Measurements from ENCODE around the gene LRRC1.
A peak's percentile ranks its signal among the peaks of the same experiment; 100 is the strongest.

LRRC1 gene

GRCh38 chr6:53858913-53859312 is 64.1 kb downstream of the LRRC1 start:
- Mint-ChIP-seq H3K27ac (no peak overlapping the region), H3K4me1 (peaks cover 52% of the 10 kb centered on the region), H3K36me3 (ENCODE audit: low read depth) (no peaks in the 10 kb centered on the region), H3K4me3 (no peak overlapping the region), H3K27me3 (ENCODE audit: low read depth) (no peaks in the 10 kb centered on the region), H3K9me3 (no peaks in the 10 kb centered on the region)
- TF ChIP-seq, protein P1, sequence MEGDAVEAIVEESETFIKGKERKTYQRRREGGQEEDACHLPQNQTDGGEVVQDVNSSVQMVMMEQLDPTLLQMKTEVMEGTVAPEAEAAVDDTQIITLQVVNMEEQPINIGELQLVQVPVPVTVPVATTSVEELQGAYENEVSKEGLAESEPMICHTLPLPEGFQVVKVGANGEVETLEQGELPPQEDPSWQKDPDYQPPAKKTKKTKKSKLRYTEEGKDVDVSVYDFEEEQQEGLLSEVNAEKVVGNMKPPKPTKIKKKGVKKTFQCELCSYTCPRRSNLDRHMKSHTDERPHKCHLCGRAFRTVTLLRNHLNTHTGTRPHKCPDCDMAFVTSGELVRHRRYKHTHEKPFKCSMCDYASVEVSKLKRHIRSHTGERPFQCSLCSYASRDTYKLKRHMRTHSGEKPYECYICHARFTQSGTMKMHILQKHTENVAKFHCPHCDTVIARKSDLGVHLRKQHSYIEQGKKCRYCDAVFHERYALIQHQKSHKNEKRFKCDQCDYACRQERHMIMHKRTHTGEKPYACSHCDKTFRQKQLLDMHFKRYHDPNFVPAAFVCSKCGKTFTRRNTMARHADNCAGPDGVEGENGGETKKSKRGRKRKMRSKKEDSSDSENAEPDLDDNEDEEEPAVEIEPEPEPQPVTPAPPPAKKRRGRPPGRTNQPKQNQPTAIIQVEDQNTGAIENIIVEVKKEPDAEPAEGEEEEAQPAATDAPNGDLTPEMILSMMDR (IDR thresholded peaks at IDR 0.05; ENCODE audit: unreplicated experiment in 3 of 3) = no peak

DNA sequence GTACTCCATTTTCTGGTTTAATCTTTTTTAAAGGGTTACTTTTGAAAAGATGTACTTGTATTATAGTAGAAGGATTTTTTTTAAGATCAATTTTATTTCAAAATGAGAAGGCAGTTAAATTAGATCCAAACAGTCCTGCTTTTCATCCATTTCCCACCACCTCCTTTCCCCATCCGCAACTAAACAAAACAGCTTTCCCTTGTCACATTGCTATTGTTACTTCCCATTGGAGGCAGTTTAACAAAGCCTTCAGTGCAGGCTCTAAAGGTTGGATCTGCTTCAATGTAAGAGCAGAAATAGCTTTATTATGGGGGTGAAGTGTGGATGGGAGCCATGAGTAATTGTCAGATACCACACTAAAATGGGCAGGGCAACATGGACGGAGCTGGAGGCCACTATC is 65.7 kb downstream of the LRRC1 start:
- H3K4me3 Mint-ChIP-seq = no peak overlapping the region

DNA sequence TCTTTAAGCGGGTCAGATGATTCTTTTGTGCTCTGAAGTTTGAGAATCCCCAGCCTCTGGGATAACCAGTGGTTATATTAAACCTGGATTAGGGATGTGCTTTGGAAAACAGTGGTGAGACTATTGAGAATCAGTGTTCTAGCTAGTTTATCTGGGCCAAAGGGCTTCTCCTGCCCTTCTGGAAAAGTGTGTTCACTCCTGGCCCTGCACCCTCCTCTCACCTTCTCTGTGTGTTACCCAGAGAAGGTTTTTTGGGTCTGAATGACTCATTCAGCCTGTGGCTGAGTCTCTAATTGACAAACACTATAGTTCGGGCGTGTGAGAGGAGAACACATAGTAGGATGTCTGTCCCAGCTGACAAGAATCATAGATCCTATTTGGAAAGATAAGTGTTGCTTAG is 66.7 kb downstream of the LRRC1 start:
- Mint-ChIP-seq H3K27me3 (ENCODE audit: low read depth) (no peaks in the 10 kb centered on the region), H3K4me3 (no peak overlapping the region), H3K4me1 (peaks cover 40% of the 10 kb centered on the region), H3K36me3 (ENCODE audit: low read depth) (no peaks in the 10 kb centered on the region), H3K9me3 (no peaks in the 10 kb centered on the region), H3K27ac (peak overlapping the region in 2 of 3 experiments; percentile 75 to 78)
- TF ChIP-seq, protein P1 (IDR thresholded peaks at IDR 0.05; ENCODE audit: unreplicated experiment in 3 of 3) = no peak

More for the DNA sequence above, 65.7 kb downstream of the LRRC1 start:
- TF ChIP-seq, protein P1 (IDR thresholded peaks at IDR 0.05; ENCODE audit: unreplicated experiment in 3 of 3) = no peak
- H3K9me3 Mint-ChIP-seq = no peaks in the 10 kb centered on the region
- H3K36me3 Mint-ChIP-seq (ENCODE audit: low read depth) = no peaks in the 10 kb centered on the region
- H3K27me3 Mint-ChIP-seq (ENCODE audit: low read depth) = no peaks in the 10 kb centered on the region
- H3K4me1 Mint-ChIP-seq = peaks cover 50% of the 10 kb centered on the region
- no peak overlapping the region for H3K27ac Mint-ChIP-seq

DNA sequence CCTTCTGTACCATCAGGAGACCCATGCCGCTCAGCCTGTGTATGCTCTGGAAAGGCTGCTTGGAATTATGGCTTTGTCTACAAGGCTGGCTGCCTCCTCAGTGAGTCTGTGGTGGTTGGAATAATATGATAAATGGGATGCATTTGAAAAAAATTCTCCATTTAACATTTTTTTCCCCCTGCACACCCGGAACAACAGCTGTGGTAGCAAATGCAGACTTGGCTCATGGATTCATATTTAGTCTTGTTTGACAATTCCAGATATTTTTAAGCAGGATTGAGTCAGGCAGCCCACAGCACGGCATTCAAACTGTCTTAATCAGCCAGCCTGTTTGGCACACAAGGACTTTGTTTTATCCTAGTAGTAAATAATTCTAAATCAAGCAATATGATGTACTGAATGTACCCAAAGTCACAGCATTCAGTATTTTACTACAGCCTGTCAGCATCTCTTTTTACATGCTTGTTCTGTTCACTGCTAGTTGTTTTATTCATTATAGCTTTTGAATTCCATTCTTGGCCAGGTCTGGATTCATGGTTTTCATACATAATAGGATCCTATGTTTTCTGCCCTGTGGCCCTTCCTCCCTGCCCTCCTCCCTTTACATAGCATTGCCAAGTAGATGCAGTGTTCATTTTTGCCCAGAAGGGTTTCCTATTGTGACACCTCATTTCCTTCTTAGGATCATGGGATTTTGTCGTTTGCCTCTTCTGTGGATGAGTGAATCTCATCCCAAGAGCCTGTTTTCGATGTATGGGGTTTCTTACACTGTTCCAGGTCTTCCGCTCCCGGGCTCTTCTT is 68.1 kb downstream of the LRRC1 start:
- peak overlapping the region; percentile 26 to 87 (median 78) for H3K27ac Mint-ChIP-seq
- H3K4me1 Mint-ChIP-seq = peaks cover 31% of the 10 kb centered on the region
- no peak overlapping the region for H3K4me3 Mint-ChIP-seq
- H3K27me3 Mint-ChIP-seq (ENCODE audit: low read depth) = no peaks in the 10 kb centered on the region
- H3K36me3 Mint-ChIP-seq (ENCODE audit: low read depth) = no peaks in the 10 kb centered on the region
- no peaks in the 10 kb centered on the region for H3K9me3 Mint-ChIP-seq
- TF ChIP-seq, protein P1 (IDR thresholded peaks at IDR 0.05; ENCODE audit: unreplicated experiment in 3 of 3) = no peak

GRCh38 chr6:53864781-53865180 is 70.0 kb downstream of the LRRC1 start:
- TF ChIP-seq, protein P1 (IDR thresholded peaks at IDR 0.05; ENCODE audit: unreplicated experiment in 3 of 3) = no peak
- Mint-ChIP-seq H3K27me3 (ENCODE audit: low read depth) (no peaks in the 10 kb centered on the region), H3K4me3 (no peak overlapping the region), H3K27ac (no peak overlapping the region), H3K36me3 (ENCODE audit: low read depth) (no peaks in the 10 kb centered on the region), H3K4me1 (peaks cover 31% of the 10 kb centered on the region), H3K9me3 (no peaks in the 10 kb centered on the region)

DNA sequence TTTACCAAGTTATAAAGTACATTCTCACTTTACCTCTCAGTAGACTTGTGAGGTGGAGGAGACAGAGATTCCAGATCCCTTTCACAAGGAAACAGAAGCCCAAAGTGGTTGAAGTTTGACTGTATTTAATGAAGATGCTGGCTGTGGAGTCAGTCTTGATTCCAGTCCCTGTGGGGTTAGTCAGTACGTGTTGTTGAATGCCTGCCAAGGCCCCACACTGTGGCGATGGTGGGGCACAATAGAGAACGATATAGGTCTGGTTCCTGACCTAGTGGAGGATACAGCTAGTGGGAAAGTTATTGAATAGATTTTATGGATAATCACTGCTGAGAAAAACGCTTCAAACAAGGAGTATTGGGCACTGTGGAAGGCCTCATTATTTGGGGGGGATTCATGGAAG is 71.4 kb downstream of the LRRC1 start:
- H3K36me3 Mint-ChIP-seq (ENCODE audit: low read depth) = no peaks in the 10 kb centered on the region
- TF ChIP-seq, protein P1 (IDR thresholded peaks at IDR 0.05; ENCODE audit: unreplicated experiment in 3 of 3) = no peak

More for the DNA sequence above, 71.4 kb downstream of the LRRC1 start:
- H3K4me3 Mint-ChIP-seq = no peak overlapping the region
- H3K9me3 Mint-ChIP-seq = peaks cover 3% of the 10 kb centered on the region
- H3K27me3 Mint-ChIP-seq (ENCODE audit: low read depth) = no peaks in the 10 kb centered on the region
- H3K4me1 Mint-ChIP-seq = peaks cover 31% of the 10 kb centered on the region
- H3K27ac Mint-ChIP-seq = no peak overlapping the region
